Ishikawa (cell line): ENCODE measurements around the gene RO60.

Source experiments
- CEBPB ChIP-seq: IDR thresholded peaks from 2 replicates; pipeline ENCODE4 v1.6.1; 2012
- EP300 ChIP-seq: IDR thresholded peaks from 2 replicates; pipeline ENCODE4 v1.6.1; 2012; ENCODE audit warnings: borderline replicate concordance
- MAX ChIP-seq: IDR thresholded peaks from 2 replicates; pipeline ENCODE4 v1.6.1; 2012
- NFIC ChIP-seq: IDR thresholded peaks from 2 replicates; pipeline ENCODE4 v1.6.1; 2012
- RAD21 ChIP-seq: IDR thresholded peaks from 2 replicates; pipeline ENCODE4 v1.6.1; 2012; ENCODE audit warnings: low read depth
- TEAD4 ChIP-seq: IDR thresholded peaks from 2 replicates; pipeline ENCODE4 v1.6.1; 2012
- TF ChIP-seq, protein P1 (sequence below): IDR thresholded peaks from 2 replicates; pipeline ENCODE4 v1.6.1; 2012; ENCODE audit warnings: low read depth, mild to moderate bottlenecking

DNA sequence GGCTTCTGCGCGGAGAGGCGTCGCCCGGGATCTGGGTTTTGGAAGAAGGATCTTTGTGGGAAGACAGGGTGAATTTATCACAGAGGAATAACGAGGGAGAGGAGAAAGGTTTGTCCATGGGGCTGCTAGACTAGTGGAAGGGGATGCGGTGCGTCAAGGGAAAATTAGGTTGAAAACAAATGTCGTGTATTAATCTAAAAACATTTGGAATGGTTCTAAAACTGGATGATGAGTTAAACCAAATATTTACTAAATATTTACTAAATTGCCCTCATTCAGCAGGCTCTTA lies 647 bp downstream of the RO60 start:
- TF ChIP-seq MAX (no peak), TEAD4 (no peak), EP300 (no peak), RAD21 (no peak), NFIC (no peak), CEBPB (no peak)
- TF ChIP-seq, protein P1, sequence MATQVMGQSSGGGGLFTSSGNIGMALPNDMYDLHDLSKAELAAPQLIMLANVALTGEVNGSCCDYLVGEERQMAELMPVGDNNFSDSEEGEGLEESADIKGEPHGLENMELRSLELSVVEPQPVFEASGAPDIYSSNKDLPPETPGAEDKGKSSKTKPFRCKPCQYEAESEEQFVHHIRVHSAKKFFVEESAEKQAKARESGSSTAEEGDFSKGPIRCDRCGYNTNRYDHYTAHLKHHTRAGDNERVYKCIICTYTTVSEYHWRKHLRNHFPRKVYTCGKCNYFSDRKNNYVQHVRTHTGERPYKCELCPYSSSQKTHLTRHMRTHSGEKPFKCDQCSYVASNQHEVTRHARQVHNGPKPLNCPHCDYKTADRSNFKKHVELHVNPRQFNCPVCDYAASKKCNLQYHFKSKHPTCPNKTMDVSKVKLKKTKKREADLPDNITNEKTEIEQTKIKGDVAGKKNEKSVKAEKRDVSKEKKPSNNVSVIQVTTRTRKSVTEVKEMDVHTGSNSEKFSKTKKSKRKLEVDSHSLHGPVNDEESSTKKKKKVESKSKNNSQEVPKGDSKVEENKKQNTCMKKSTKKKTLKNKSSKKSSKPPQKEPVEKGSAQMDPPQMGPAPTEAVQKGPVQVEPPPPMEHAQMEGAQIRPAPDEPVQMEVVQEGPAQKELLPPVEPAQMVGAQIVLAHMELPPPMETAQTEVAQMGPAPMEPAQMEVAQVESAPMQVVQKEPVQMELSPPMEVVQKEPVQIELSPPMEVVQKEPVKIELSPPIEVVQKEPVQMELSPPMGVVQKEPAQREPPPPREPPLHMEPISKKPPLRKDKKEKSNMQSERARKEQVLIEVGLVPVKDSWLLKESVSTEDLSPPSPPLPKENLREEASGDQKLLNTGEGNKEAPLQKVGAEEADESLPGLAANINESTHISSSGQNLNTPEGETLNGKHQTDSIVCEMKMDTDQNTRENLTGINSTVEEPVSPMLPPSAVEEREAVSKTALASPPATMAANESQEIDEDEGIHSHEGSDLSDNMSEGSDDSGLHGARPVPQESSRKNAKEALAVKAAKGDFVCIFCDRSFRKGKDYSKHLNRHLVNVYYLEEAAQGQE, result no peak
